Vagina (tissue), 2 donors: ENCODE measurements around the gene LRRC27.

Experiments used
- CTCF ChIP-seq, 3 experiments: fragments of 450-650 bp in 2 of 3; fragments of 200-600 bp in 1 of 3; sonication (generic) in 1 of 3; IDR thresholded peaks; one replicate each; pipeline ENCODE4 v1.5.1; 2017 to 2019; ENCODE audit warnings: antibody characterized with exemption in 3 of 3, mild to moderate bottlenecking in 2 of 3, moderate library complexity in 2 of 3
- POLR2A ChIP-seq, 2 donors: fragments of 450-650 bp; IDR thresholded peaks; one replicate each; pipeline ENCODE4 v1.6.1; 2017; ENCODE audit warnings: antibody characterized with exemption in 2 of 2, mild to moderate bottlenecking in 2 of 2, moderate library complexity in 2 of 2

- TF ChIP-seq CTCF (IDR thresholded peaks at IDR 0.05) (no peak), POLR2A (IDR thresholded peaks at IDR 0.05) (no peak)
Observed at GRCh38 chr10:132353456-132354355, 21.7 kb downstream of the LRRC27 start.
